CMK (cell line): ENCODE results near the gene CCNQ.

ENCODE experiments used
- DNase-seq: peaks from one replicate; pipeline ENCODE4 v3.0.0-alpha.2; 2010; ENCODE audit warnings: low read depth

Gene CCNQ

GRCh38 chrX:153596981-153597750 is 1.8 kb downstream of the CCNQ start:
- no peak for DNase-seq

GRCh38 chrX:153595859-153596857 is 2.8 kb downstream of the CCNQ start:
- DNase-seq = no peak

- DNase-seq = no peak
These were observed 3.6 kb downstream of the CCNQ start for GRCh38 chrX:153595387-153595786.

GRCh38 chrX:153593811-153594500 is 5.0 kb downstream of the CCNQ start:
- no peak for DNase-seq

- no peak for DNase-seq
These were observed 5.8 kb downstream of the CCNQ start for GRCh38 chrX:153592966-153593688.

GRCh38 chrX:153592091-153592833 is 6.7 kb downstream of the CCNQ start:
- no peak for DNase-seq

GRCh38 chrX:153590961-153591956 is 7.7 kb downstream of the CCNQ start:
- no peak for DNase-seq

- DNase-seq = no peak
These were observed 10.0 kb downstream of the CCNQ start for GRCh38 chrX:153588782-153589446.

GRCh38 chrX:153588021-153588781 is 10.7 kb downstream of the CCNQ start:
- no peak for DNase-seq

GRCh38 chrX:153587342-153587741 is 11.6 kb downstream of the CCNQ start:
- DNase-seq = no peak

- DNase-seq = no peak
These were observed 13.1 kb downstream of the CCNQ start for GRCh38 chrX:153585827-153586226.

GRCh38 chrX:153583433-153583832 is 15.5 kb downstream of the CCNQ start:
- no peak for DNase-seq

GRCh38 chrX:153582896-153583295 is 16.0 kb downstream of the CCNQ start:
- DNase-seq = no peak

GRCh38 chrX:153580700-153581386 is 18.1 kb downstream of the CCNQ start:
- DNase-seq = no peak

- DNase-seq = no peak
These were observed 20.1 kb downstream of the CCNQ start for GRCh38 chrX:153578889-153579288.

GRCh38 chrX:153578200-153578835 is 20.6 kb downstream of the CCNQ start:
- no peak for DNase-seq

- DNase-seq = no peak
These were observed 22.0 kb downstream of the CCNQ start for GRCh38 chrX:153576961-153577360.
